CD4-positive, alpha-beta T cell treated with Interleukin-6 at 100 ng/mL for 8 hours (primary cell): ENCODE measurements around the gene NKX3-2.

Experiments
- DNase-seq: peaks from one replicate; pipeline ENCODE4 v3.0.0-alpha.2; 2020; ENCODE audit warnings: mixed read lengths, low spot score

Gene NKX3-2

GRCh38 chr4:13545394-13545808 is 1.1 kb upstream of the NKX3-2 start:
- no peak for DNase-seq

GRCh38 chr4:13544606-13545393 is 492 bp upstream of the NKX3-2 start:
- no peak for DNase-seq

GRCh38 chr4:13543032-13543838 is 1.1 kb downstream of the NKX3-2 start:
- DNase-seq = no peak

- DNase-seq = no peak
Observed at GRCh38 chr4:13542577-13543031, 1.7 kb downstream of the NKX3-2 start.

GRCh38 chr4:13541720-13542576 is 2.4 kb downstream of the NKX3-2 start:
- DNase-seq = no peak

GRCh38 chr4:13541176-13541604 is 3.1 kb downstream of the NKX3-2 start:
- no peak for DNase-seq

- DNase-seq = no peak
Observed at GRCh38 chr4:13540446-13541175, 3.7 kb downstream of the NKX3-2 start.

GRCh38 chr4:13539619-13540445 is 4.5 kb downstream of the NKX3-2 start:
- no peak for DNase-seq

GRCh38 chr4:13539047-13539618 is 5.2 kb downstream of the NKX3-2 start:
- DNase-seq = no peak

- no peak for DNase-seq
Observed at GRCh38 chr4:13538427-13538973, 5.8 kb downstream of the NKX3-2 start.

- DNase-seq = no peak
Observed at GRCh38 chr4:13537832-13538177, 6.5 kb downstream of the NKX3-2 start.

GRCh38 chr4:13537011-13537831 is 7.1 kb downstream of the NKX3-2 start:
- no peak for DNase-seq

GRCh38 chr4:13536607-13537006 is 7.7 kb downstream of the NKX3-2 start:
- no peak for DNase-seq

- no peak for DNase-seq
Observed at GRCh38 chr4:13535708-13536361, 8.5 kb downstream of the NKX3-2 start.

GRCh38 chr4:13535118-13535517 is 9.2 kb downstream of the NKX3-2 start:
- DNase-seq = no peak

- DNase-seq = no peak
Observed at GRCh38 chr4:13534344-13535063, 9.8 kb downstream of the NKX3-2 start.

GRCh38 chr4:13533670-13534343 is 10.5 kb downstream of the NKX3-2 start:
- DNase-seq = no peak
